Skeletal muscle satellite cell (primary cell): ENCODE measurements around the gene CBY3. TPM values are rescaled to one million over a fixed set of nuclear protein-coding genes. Genes with fewer than 3 reads are reported as not detected.

Experiments used
- H3K27me3 ChIP-seq: 2 replicates; pipeline ENCODE4 v1.7.0; 2013; ENCODE audit warnings: low read length; ENCODE audit not compliant: control insufficient read depth, insufficient read depth
- H3K36me3 ChIP-seq: 2 replicates; pipeline ENCODE4 v1.7.0; 2013; ENCODE audit warnings: mild to moderate bottlenecking, control low read depth, low read length; ENCODE audit not compliant: insufficient read depth
- H3K4me1 ChIP-seq: 2 replicates; pipeline ENCODE4 v1.7.0; 2013; ENCODE audit warnings: low read length; ENCODE audit not compliant: control insufficient read depth, insufficient read depth
- H3K4me2 ChIP-seq: 2 replicates; pipeline ENCODE4 v1.7.0; 2013; ENCODE audit warnings: mild to moderate bottlenecking, low read length
- H3K4me3 ChIP-seq: 2 replicates; pipeline ENCODE4 v1.7.0; 2013; ENCODE audit warnings: low read length
- H3K9ac ChIP-seq: 2 replicates; pipeline ENCODE4 v1.7.0; 2013; ENCODE audit warnings: mild to moderate bottlenecking, low read depth, low read length, moderate library complexity
- H3K9me3 ChIP-seq: replicated peaks from 2 replicates; pipeline ENCODE4 v1.7.0; 2013; ENCODE audit warnings: mild to moderate bottlenecking, control low read depth, low read length
- total RNA-seq: library from RNA; depleted of rRNA; stranded (reverse); fragments of >200 nt; gene quantifications from 2 replicates; pipeline ENCODE4 v1.2.3, GENCODE V29; 2012; rRNA removed

Gene CBY3
- total RNA-seq: not detected in 2 replicates

DNA sequence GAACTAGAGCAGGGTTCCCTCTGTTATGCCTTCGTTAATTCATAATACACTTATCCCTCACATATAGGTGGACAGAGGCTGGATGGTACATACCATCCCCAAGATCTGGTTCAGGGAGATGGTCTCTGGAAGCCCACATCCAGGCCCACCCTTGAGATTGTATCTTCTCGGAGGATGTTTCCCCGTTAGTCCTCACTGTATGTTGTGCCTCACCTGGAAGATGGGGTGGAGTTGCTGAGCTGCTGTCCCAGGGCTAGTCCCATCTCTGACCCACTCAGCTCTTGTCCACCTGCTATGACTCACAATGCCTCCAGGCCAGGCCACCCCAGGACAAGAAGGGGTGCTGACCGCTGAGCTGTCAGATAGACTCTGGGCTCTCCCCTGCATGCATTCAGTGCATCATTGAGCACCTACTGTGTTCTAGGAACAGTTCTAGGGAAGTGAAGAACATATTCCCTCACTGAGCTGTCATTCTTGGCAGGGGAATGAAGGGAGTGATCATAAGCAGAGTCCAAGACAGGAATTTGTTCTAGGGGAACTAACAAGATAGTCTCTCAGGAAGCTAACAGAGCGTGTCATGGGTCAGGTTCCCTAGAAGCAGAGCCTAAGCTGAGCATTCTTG, at the start of gene CBY3:
Gene CBY3 (minus strand): TSS at position 255 of the 622 bp plus-strand sequence. CDS start 116 bp downstream, at position 139.
- Histone ChIP-seq H3K27me3 (no peaks in the 10 kb centered on the region), H3K4me2 (no peak within 1 kb of the TSS), H3K9ac (no peak within 1 kb of the TSS), H3K4me1 (peaks cover 9% of the 10 kb centered on the region), H3K9me3 (no peaks in the 10 kb centered on the region), H3K4me3 (no peak within 1 kb of the TSS), H3K36me3 (no peaks in the 10 kb centered on the region)

DNA sequence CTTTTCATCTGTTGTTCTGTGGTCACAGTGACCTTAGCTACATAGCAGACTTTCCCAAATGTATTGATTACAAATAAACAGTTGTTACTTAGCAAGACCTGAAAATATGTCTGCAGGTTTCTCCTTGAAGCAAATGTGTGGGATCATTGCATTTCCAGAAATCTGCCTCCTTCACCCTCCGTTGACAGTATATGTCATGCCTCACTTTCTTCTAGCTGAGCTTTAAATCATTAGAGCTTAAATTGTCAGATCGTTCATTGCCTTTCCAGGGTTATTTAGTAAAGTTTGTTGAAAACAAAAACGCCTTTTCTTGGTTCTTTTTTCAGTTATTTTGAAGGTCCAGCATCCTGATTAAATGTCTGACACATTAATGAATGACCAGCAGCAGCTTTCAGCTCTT, 49.5 kb upstream of the CBY3 start:
- Histone ChIP-seq H3K27me3 (no peaks in the 10 kb centered on the region), H3K4me2 (no peak overlapping the region), H3K4me1 (peaks cover 23% of the 10 kb centered on the region), H3K4me3 (no peak overlapping the region), H3K36me3 (peaks cover 47% of the 10 kb centered on the region), H3K9me3 (no peaks in the 10 kb centered on the region), H3K9ac (no peak overlapping the region)

DNA sequence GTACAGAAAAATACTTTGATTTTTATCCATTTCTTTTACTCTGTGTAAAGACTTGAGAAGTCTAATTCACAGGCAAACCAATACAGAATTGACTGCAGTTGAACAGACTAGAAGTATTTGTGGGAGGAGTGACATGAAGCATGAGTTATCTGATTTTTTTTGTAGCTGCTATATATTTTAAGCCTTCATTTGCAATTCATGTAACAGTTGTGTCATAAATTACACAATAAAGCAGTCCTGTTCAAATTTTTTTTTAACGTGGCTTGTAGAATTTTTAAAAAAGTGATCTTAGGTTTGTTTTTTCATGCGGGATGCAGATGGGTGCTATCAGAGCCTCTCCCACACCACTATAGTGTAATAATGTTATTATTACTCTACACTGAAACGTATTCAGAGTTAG, 48.9 kb upstream of the CBY3 start:
- Histone ChIP-seq H3K27me3 (no peaks in the 10 kb centered on the region), H3K36me3 (peaks cover 52% of the 10 kb centered on the region), H3K4me3 (no peak overlapping the region), H3K4me1 (peaks cover 22% of the 10 kb centered on the region), H3K9me3 (no peaks in the 10 kb centered on the region), H3K4me2 (no peak overlapping the region), H3K9ac (no peak overlapping the region)

DNA sequence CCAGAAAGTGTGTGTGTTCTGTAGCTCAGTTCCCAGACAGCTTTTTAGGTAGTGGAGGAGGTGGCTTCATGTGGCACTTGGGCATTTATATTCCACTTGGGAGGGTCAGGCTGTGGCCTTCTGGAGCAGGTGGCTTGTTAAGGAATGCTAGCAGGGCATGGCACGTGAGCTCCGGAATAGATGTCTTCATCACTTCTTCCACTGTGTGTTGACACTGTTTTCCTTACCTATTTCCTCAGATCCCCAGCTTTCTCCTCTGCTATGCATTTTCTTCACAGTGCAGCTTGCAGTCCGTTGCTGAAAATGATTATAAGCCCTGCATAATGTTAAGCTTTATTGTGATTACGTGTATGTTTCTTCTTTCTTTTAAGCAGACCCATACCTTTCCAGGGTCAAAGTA, 48.5 kb upstream of the CBY3 start:
- peaks cover 56% of the 10 kb centered on the region for H3K36me3 ChIP-seq

DNA sequence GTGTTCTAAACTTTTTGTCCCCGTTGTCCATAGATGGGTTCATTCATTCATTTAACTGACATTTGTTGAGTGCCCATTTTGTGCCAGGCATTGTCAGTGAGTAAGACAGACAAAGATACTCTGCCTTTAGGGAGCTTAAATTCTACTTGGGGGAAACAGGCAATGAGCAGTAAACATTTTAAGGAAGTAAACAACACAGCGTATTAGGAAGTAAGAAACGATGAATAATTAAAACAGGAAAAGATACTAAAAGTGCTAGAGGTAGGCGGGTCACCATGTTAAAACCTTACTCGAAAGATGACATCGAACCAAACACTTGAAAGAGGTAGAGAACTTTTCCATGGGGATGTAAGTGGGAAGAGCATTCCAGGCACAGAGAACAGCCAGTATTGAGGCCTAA, 46.3 kb upstream of the CBY3 start:
- peaks cover 13% of the 10 kb centered on the region for H3K4me1 ChIP-seq
- H3K4me2 ChIP-seq: no peak overlapping the region
- H3K36me3 ChIP-seq: peaks cover 78% of the 10 kb centered on the region
- no peaks in the 10 kb centered on the region for H3K9me3 ChIP-seq
- H3K9ac ChIP-seq: no peak overlapping the region
- H3K4me3 ChIP-seq: no peak overlapping the region
- no peaks in the 10 kb centered on the region for H3K27me3 ChIP-seq

More for the DNA sequence above, 48.5 kb upstream of the CBY3 start:
- Histone ChIP-seq H3K9me3 (no peaks in the 10 kb centered on the region), H3K4me3 (no peak overlapping the region), H3K4me1 (peaks cover 18% of the 10 kb centered on the region), H3K4me2 (no peak overlapping the region), H3K9ac (no peak overlapping the region), H3K27me3 (no peaks in the 10 kb centered on the region)

DNA sequence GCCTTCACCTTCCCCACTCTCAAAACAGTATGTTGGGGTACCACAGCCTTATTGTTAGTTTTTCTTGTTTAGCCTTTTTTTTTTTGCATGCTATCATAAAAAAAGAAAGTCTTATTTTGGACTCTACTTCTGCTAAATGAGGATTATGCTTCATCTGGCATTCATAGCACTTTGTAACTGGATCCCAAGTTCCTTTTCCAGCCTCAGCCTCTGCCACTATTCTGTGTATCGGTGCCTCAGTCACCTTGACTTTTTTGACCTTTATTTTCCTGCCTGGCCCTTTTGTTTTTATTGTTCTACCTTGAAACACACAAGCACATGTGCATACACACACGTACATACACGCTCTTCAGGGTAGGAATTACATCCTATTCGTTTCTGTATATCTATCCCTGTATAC, 43.3 kb upstream of the CBY3 start:
- Histone ChIP-seq H3K4me2 (no peak overlapping the region), H3K9ac (no peak overlapping the region), H3K4me1 (no peaks in the 10 kb centered on the region), H3K27me3 (no peaks in the 10 kb centered on the region), H3K9me3 (no peaks in the 10 kb centered on the region), H3K36me3 (peaks cover 86% of the 10 kb centered on the region), H3K4me3 (no peak overlapping the region)

DNA sequence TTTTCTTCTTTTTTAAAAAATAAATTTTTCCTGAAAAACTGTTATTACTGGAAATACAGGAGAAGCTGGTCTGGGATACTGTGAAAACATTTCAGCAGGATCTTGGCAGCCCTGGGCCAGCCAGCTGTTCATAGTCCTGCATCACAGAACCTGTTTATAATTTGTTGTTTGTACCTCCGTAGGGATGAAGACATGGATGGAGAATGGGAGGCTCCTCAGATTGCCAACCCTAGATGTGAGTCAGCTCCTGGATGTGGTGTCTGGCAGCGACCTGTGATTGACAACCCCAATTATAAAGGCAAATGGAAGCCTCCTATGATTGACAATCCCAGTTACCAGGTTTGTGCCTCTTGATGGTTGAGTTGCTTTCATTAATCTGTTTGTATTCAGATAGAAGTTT, 39.4 kb upstream of the CBY3 start:
- H3K4me1 ChIP-seq: no peaks in the 10 kb centered on the region
- H3K27me3 ChIP-seq: no peaks in the 10 kb centered on the region
- H3K9me3 ChIP-seq: no peaks in the 10 kb centered on the region
- H3K36me3 ChIP-seq: peaks cover 90% of the 10 kb centered on the region
- no peak overlapping the region for H3K9ac ChIP-seq
- no peak overlapping the region for H3K4me3 ChIP-seq
- H3K4me2 ChIP-seq: no peak overlapping the region

DNA sequence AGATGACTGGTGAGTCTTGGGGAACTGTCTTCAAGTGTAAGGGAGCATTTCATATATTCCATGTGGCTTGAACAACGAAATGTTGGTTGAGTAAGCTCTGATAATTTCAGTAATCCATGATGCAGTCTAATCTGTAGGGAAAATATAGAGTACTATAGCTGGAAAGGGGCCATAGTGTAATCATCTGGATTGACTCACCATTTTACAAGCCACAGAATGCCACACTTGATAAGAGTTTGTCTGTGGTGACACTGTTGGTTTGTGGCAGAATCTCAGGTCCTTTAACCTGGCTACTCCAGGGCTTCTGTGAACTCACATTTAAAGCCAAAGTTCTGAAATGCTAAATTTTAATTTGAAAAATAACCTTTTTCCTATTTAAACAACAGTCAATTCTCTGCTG, 35.5 kb upstream of the CBY3 start:
- Histone ChIP-seq H3K36me3 (peaks cover 72% of the 10 kb centered on the region), H3K4me2 (no peak overlapping the region)

DNA sequence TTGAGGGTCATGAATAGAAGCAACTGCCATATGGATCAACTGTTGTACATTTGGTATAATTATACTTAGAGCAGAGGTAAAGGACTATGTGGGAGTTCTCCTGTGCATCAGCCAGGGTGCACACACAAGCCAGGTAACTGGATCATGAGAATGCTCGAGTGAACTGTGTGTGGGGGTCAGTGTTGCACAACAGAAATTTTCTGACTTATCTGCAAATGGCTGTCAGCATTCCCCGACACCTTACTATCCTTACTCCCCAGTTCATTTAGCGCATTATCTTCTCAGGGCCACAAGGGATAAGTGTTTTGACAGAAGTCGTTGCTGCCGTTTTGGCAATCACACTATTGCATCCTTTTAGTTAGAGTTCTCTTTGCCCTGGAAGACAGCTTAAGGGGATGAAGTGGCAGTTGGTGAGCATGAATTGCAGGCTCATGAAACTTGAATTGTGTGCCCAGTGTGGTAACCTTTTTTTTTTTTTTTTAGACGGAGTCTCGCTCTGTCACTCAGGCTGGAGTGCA, 19.6 kb upstream of the CBY3 start:
- H3K4me3 ChIP-seq: peak overlapping the region; percentile 87
- no peaks in the 10 kb centered on the region for H3K27me3 ChIP-seq
- peak overlapping the region; percentile 85 for H3K4me2 ChIP-seq
- peak overlapping the region; percentile 99 for H3K9ac ChIP-seq
- H3K4me1 ChIP-seq: peaks cover 19% of the 10 kb centered on the region
- H3K36me3 ChIP-seq: peaks cover 30% of the 10 kb centered on the region
- H3K9me3 ChIP-seq: no peaks in the 10 kb centered on the region

More for the DNA sequence above, 35.5 kb upstream of the CBY3 start:
- Histone ChIP-seq H3K4me3 (no peak overlapping the region), H3K9me3 (no peaks in the 10 kb centered on the region), H3K4me1 (no peaks in the 10 kb centered on the region), H3K9ac (no peak overlapping the region), H3K27me3 (no peaks in the 10 kb centered on the region)

DNA sequence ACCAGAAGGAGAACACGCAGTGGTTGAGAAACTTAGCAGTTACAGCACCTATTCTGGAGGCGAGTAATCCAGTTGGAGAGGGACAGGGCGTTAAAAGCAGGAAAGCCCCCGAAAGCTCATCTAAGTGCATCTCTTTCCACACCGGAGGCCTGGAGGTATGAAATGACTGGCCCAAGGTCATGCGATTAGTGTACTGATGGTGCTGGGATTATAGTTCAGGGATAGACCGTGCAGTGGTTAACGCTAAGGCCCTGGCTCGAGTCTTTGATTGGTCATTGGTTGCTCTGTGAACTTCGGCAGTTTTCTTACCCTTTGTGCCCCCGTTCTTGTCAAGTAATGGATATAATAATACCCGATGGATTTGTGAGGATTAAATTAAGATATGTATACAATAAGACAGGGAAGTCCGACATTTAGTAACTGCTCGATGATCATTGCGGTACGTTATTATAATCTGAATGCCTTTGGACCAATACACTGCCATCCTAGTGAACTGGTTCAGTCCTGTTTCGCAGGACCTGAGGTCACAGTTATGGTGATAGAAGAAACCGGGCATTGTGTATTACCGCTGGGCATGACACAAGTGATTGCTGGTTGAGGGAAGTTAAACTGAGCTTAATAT, 18.9 kb upstream of the CBY3 start:
- peak overlapping the region; percentile 99 for H3K9ac ChIP-seq
- no peaks in the 10 kb centered on the region for H3K27me3 ChIP-seq
- H3K4me3 ChIP-seq: peak overlapping the region; percentile 87
- H3K36me3 ChIP-seq: peaks cover 26% of the 10 kb centered on the region
- peaks cover 19% of the 10 kb centered on the region for H3K4me1 ChIP-seq
- H3K4me2 ChIP-seq: peak overlapping the region; percentile 85
- no peaks in the 10 kb centered on the region for H3K9me3 ChIP-seq

DNA sequence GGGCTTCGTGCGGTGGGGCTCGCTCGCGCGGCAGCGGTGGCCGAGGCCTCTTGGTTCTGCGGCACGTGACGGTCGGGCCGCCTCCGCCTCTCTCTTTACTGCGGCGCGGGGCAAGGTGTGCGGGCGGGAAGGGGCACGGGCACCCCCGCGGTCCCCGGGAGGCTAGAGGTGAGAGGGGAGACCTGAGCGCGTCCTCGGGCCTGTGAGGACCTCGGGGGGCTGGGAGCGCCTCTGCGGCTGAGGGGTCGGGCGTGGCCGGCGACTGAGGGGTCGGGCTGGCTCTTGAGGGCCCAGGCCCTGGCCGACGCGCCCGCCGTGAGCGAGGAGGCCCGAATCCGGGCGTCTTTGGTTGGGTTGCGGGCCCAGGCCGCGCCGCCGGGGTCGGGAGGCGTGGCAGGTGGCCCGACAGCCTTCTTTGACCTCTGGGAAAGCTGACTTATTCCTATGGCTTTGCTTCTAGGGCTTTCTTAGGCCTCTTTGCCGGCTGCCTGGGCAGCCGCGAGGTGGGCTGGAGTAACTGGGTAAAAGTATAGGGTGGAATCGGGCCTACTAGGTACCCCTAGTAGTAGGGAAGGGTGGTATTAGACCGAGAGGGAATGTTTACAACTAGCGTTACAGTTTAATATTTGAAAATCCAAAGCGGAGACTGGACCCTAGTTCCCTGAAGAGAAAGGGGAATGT, 18.2 kb upstream of the CBY3 start, which contains the start of gene CANX:
Gene CANX (plus strand): TSS at position 33 of the 681 bp plus-strand sequence. CDS start 6,715 bp downstream, outside the sequence.
- H3K4me2 ChIP-seq: peak within 1 kb of the TSS; percentile 95
- no peaks in the 10 kb centered on the region for H3K9me3 ChIP-seq
- peak within 1 kb of the TSS; percentile 99 for H3K9ac ChIP-seq
- peaks cover 19% of the 10 kb centered on the region for H3K4me1 ChIP-seq
- no peaks in the 10 kb centered on the region for H3K27me3 ChIP-seq
- H3K36me3 ChIP-seq: peaks cover 25% of the 10 kb centered on the region
- H3K4me3 ChIP-seq: peak within 1 kb of the TSS; percentile 87
